HG03520 (cell line): Measurements from ENCODE around the gene SLC2A13.
"Not testable (repeated sequence)": the region's sequence is repeated elsewhere in the genome, so short reads cannot be mapped to it uniquely, and the experiment has no call there.

ENCODE experiments used
- ATAC-seq: cut with Tn5 transposase; IDR thresholded peaks from one replicate; pipeline ENCODE4 v1.9.1; 2021; ENCODE audit warnings: mild to moderate bottlenecking, moderate library complexity; ENCODE audit not compliant: unreplicated experiment

The SLC2A13 gene

GRCh38 chr12:40044396-40044795, 61.5 kb downstream of the SLC2A13 start:
- ATAC-seq: no peak

GRCh38 chr12:40039598-40039997, 66.3 kb downstream of the SLC2A13 start:
- no peak for ATAC-seq

- no peak for ATAC-seq
These were observed 67.3 kb downstream of the SLC2A13 start for GRCh38 chr12:40038619-40039018.

GRCh38 chr12:40034712-40035111, 71.2 kb downstream of the SLC2A13 start:
- no peak for ATAC-seq

GRCh38 chr12:40034156-40034555, 71.7 kb downstream of the SLC2A13 start:
- ATAC-seq: no peak

- ATAC-seq: no peak
These were observed 72.6 kb downstream of the SLC2A13 start for GRCh38 chr12:40033242-40033630.

GRCh38 chr12:40032433-40033241, 73.2 kb downstream of the SLC2A13 start:
- ATAC-seq: no peak

- ATAC-seq: no peak
These were observed 73.9 kb downstream of the SLC2A13 start for GRCh38 chr12:40031965-40032364.

- ATAC-seq: not testable (repeated sequence)
These were observed 74.9 kb downstream of the SLC2A13 start for GRCh38 chr12:40030970-40031369.

- no peak for ATAC-seq
These were observed 77.6 kb downstream of the SLC2A13 start for GRCh38 chr12:40028296-40028695.

- ATAC-seq: no peak
These were observed 83.0 kb downstream of the SLC2A13 start for GRCh38 chr12:40022850-40023249.

GRCh38 chr12:40020261-40020691, 85.6 kb downstream of the SLC2A13 start:
- ATAC-seq: no peak

GRCh38 chr12:40017488-40017887, 88.4 kb downstream of the SLC2A13 start:
- no peak for ATAC-seq

GRCh38 chr12:40016980-40017379, 88.9 kb downstream of the SLC2A13 start:
- no peak for ATAC-seq

- ATAC-seq: no peak
These were observed 90.0 kb downstream of the SLC2A13 start for GRCh38 chr12:40015881-40016280.

- ATAC-seq: no peak
These were observed 90.5 kb downstream of the SLC2A13 start for GRCh38 chr12:40015345-40015744.

- no peak for ATAC-seq
These were observed 92.0 kb downstream of the SLC2A13 start for GRCh38 chr12:40013847-40014246.

- ATAC-seq: no peak
These were observed 92.6 kb downstream of the SLC2A13 start for GRCh38 chr12:40013292-40013691.

GRCh38 chr12:40012711-40013110, 93.2 kb downstream of the SLC2A13 start:
- ATAC-seq: no peak

GRCh38 chr12:40011775-40012129, 94.1 kb downstream of the SLC2A13 start:
- ATAC-seq: peak; percentile 10

- peak; percentile 94 for ATAC-seq
These were observed 94.7 kb downstream of the SLC2A13 start for GRCh38 chr12:40010899-40011774.
